ENCODE measurements around the gene CENPO. TPM values are rescaled to one million over a fixed set of nuclear protein-coding genes. Genes with fewer than 3 reads are reported as not detected.

Gene CENPO
- total RNA-seq, 1 experiment from 2014 or later = 38.6 TPM

DNA sequence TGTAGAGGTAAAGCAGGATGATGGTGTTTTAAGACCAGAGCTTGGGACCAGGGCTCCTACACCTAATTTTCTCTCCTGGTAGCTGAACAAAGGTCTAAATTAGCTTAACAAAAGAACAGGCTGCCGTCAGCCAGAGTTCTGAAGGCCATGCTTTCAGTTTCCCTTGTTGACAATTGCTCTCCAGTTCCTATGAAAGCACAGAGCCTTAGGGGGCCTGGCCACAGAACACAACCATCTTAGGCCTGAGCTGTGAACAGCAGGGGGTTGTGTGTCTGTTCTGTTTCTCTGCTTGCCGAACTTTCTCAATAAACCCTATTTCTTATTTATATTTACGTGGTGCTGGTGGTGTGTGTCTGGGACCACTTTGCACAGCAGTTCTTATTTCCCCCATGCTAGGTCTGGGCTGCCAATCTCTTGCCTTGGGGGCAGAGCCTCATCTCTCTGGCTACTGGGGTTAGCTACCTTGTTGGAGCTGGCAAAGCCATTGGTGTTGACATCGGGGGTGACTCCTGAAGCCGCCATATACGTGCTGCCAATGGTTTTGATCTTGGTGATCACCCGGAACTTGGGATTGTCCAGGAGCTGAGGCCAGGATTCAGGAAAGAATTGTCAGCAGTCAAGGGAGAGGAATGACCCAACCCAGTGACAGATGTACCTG, 29.0 kb downstream of the CENPO start (continued):
- TF ChIP-seq, protein P1, sequence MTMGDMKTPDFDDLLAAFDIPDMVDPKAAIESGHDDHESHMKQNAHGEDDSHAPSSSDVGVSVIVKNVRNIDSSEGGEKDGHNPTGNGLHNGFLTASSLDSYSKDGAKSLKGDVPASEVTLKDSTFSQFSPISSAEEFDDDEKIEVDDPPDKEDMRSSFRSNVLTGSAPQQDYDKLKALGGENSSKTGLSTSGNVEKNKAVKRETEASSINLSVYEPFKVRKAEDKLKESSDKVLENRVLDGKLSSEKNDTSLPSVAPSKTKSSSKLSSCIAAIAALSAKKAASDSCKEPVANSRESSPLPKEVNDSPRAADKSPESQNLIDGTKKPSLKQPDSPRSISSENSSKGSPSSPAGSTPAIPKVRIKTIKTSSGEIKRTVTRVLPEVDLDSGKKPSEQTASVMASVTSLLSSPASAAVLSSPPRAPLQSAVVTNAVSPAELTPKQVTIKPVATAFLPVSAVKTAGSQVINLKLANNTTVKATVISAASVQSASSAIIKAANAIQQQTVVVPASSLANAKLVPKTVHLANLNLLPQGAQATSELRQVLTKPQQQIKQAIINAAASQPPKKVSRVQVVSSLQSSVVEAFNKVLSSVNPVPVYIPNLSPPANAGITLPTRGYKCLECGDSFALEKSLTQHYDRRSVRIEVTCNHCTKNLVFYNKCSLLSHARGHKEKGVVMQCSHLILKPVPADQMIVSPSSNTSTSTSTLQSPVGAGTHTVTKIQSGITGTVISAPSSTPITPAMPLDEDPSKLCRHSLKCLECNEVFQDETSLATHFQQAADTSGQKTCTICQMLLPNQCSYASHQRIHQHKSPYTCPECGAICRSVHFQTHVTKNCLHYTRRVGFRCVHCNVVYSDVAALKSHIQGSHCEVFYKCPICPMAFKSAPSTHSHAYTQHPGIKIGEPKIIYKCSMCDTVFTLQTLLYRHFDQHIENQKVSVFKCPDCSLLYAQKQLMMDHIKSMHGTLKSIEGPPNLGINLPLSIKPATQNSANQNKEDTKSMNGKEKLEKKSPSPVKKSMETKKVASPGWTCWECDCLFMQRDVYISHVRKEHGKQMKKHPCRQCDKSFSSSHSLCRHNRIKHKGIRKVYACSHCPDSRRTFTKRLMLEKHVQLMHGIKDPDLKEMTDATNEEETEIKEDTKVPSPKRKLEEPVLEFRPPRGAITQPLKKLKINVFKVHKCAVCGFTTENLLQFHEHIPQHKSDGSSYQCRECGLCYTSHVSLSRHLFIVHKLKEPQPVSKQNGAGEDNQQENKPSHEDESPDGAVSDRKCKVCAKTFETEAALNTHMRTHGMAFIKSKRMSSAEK (CRISPR knock-in tag; IDR thresholded peaks at IDR 0.05; ENCODE audit: borderline replicate concordance) = peak; percentile 64; the same call in 1 of the 2 replicates
- TF ChIP-seq RORB (CRISPR knock-in tag; IDR thresholded peaks at IDR 0.05) (no peak), ZNF138 (CRISPR knock-in tag; conservative IDR thresholded peaks at IDR 0.05) (no peak), FOXP4 (CRISPR knock-in tag; IDR thresholded peaks at IDR 0.05) (peak; percentile 69; the same call in 1 of the 2 replicates), ZBTB43 (CRISPR knock-in tag; IDR thresholded peaks at IDR 0.05) (no peak), CREB1 (CRISPR knock-in tag; IDR thresholded peaks at IDR 0.05) (no peak), NR1H2 (CRISPR knock-in tag; IDR thresholded peaks at IDR 0.05) (no peak), GTF2I (CRISPR knock-in tag; conservative IDR thresholded peaks at IDR 0.05) (no peak), TEAD4 (CRISPR knock-in tag; IDR thresholded peaks at IDR 0.05) (no peak), ARID4B (CRISPR knock-in tag; IDR thresholded peaks at IDR 0.05; ENCODE audit: borderline replicate concordance) (no peak)
- TF ChIP-seq, protein P2, sequence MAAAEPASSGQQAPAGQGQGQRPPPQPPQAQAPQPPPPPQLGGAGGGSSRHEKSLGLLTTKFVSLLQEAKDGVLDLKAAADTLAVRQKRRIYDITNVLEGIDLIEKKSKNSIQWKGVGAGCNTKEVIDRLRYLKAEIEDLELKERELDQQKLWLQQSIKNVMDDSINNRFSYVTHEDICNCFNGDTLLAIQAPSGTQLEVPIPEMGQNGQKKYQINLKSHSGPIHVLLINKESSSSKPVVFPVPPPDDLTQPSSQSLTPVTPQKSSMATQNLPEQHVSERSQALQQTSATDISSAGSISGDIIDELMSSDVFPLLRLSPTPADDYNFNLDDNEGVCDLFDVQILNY (CRISPR knock-in tag; IDR thresholded peaks at IDR 0.05) = no peak
- TF ChIP-seq, protein P3, sequence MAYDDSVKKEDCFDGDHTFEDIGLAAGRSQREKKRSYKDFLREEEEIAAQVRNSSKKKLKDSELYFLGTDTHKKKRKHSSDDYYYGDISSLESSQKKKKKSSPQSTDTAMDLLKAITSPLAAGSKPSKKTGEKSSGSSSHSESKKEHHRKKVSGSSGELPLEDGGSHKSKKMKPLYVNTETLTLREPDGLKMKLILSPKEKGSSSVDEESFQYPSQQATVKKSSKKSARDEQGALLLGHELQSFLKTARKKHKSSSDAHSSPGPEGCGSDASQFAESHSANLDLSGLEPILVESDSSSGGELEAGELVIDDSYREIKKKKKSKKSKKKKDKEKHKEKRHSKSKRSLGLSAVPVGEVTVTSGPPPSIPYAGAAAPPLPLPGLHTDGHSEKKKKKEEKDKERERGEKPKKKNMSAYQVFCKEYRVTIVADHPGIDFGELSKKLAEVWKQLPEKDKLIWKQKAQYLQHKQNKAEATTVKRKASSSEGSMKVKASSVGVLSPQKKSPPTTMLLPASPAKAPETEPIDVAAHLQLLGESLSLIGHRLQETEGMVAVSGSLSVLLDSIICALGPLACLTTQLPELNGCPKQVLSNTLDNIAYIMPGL (CRISPR knock-in tag; IDR thresholded peaks at IDR 0.05) = no peak
- TF ChIP-seq, protein P4, sequence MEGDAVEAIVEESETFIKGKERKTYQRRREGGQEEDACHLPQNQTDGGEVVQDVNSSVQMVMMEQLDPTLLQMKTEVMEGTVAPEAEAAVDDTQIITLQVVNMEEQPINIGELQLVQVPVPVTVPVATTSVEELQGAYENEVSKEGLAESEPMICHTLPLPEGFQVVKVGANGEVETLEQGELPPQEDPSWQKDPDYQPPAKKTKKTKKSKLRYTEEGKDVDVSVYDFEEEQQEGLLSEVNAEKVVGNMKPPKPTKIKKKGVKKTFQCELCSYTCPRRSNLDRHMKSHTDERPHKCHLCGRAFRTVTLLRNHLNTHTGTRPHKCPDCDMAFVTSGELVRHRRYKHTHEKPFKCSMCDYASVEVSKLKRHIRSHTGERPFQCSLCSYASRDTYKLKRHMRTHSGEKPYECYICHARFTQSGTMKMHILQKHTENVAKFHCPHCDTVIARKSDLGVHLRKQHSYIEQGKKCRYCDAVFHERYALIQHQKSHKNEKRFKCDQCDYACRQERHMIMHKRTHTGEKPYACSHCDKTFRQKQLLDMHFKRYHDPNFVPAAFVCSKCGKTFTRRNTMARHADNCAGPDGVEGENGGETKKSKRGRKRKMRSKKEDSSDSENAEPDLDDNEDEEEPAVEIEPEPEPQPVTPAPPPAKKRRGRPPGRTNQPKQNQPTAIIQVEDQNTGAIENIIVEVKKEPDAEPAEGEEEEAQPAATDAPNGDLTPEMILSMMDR (IDR thresholded peaks at IDR 0.05) = no peak
- TF ChIP-seq, protein P5, sequence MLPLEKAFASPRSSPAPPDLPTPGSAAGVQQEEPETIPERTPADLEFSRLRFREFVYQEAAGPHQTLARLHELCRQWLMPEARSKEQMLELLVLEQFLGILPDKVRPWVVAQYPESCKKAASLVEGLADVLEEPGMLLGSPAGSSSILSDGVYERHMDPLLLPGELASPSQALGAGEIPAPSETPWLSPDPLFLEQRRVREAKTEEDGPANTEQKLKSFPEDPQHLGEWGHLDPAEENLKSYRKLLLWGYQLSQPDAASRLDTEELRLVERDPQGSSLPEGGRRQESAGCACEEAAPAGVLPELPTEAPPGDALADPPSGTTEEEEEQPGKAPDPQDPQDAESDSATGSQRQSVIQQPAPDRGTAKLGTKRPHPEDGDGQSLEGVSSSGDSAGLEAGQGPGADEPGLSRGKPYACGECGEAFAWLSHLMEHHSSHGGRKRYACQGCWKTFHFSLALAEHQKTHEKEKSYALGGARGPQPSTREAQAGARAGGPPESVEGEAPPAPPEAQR (CRISPR knock-in tag; IDR thresholded peaks at IDR 0.05) = no peak
- TF ChIP-seq, protein P6, sequence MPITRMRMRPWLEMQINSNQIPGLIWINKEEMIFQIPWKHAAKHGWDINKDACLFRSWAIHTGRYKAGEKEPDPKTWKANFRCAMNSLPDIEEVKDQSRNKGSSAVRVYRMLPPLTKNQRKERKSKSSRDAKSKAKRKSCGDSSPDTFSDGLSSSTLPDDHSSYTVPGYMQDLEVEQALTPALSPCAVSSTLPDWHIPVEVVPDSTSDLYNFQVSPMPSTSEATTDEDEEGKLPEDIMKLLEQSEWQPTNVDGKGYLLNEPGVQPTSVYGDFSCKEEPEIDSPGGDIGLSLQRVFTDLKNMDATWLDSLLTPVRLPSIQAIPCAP (CRISPR knock-in tag; IDR thresholded peaks at IDR 0.05) = no peak
- TF ChIP-seq, protein P7, sequence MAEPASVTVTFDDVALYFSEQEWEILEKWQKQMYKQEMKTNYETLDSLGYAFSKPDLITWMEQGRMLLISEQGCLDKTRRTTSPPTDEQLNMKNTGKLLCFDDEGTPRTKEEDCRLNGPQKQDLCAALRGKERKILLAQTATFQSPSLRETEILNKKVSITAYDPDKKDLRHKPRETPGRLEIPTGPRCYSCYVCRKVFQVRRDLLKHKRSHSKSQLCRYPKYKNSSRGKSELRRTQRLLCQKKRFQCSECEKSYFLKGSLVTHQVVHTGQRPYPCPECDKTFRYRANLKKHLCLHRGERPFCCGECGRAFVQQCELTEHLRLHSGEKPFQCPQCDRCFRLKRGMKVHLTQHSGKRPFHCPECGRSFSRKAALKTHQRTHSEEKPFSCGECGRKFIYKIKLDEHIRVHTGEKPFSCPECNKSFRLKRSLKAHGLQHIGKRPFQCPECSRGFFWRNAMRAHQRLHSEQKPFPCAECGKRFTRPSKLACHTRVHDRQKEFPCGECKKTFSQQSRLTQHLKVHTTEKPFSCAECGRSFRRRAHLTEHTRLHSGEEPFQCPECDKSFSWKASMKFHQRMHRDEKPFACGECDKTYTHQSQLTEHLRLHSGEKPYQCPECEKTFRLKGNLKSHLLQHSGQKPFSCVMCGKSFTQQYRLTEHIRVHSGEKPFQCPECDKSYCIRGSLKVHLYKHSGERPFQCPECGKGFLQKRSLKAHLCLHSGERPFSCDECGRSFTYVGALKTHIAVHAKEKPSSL (CRISPR knock-in tag; conservative IDR thresholded peaks at IDR 0.05) = no peak
